Measurements from ENCODE around the gene SLC41A2.
"Not testable (repeated sequence)": the region's sequence is repeated elsewhere in the genome, so short reads cannot be mapped to it uniquely, and the experiment has no call there.

The SLC41A2 gene

DNA sequence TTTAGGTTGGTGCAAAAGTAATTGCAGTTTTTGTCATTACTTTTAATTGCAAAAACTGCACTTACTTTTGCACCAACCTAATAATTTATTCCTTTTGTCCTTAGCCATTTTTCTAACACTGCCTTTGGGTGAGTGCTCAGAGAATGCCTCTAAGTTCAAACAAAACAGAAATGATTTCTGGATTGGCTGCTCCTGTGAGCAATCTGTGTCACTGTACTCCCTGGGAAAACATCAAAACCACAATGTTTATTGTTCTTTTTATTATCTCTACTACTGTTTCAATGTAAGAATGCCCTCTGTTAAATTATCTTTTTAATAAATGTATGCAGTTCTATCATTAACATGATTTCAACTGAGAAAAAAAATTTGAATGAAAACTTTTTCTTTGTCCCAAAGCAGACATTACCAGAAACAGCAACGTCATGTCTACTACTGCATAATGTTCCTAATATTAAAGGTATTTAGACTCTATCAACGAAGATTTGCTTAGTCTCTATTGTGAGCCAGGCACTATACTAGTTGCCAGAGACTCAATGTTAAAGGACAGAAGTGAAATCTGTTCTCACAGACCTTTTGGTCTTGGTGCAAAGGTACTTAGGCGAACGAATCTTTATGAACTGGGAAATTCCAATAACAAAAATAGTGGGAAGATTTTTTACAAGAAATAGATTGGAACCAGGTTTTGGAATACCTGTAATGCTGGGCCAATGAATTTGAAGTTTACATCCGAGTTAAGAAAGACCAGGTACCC, 6.2 kb downstream of the SLC41A2 start:
- H3K4me3 ChIP-seq (ENCODE audit: low read depth, low read length) = no peak overlapping the region
- no peak overlapping the region for H2AFZ ChIP-seq (ENCODE audit: low read length, unreplicated experiment)
- H3K36me3 ChIP-seq (ENCODE audit: insufficient read depth, low read length) = no peaks in the 10 kb centered on the region
- H3K27me3 ChIP-seq (ENCODE audit: insufficient read depth, low read length) = no peaks in the 10 kb centered on the region
- peaks cover 32% of the 10 kb centered on the region for H3K4me1 ChIP-seq (ENCODE audit: control insufficient read depth, insufficient read depth, low read length, unreplicated experiment)
- peaks cover 7% of the 10 kb centered on the region for H3K79me2 ChIP-seq (ENCODE audit: control insufficient read depth, insufficient read depth, low read length, unreplicated experiment)
- H3K27ac ChIP-seq (ENCODE audit: low read depth, low read length) = no peak overlapping the region

DNA sequence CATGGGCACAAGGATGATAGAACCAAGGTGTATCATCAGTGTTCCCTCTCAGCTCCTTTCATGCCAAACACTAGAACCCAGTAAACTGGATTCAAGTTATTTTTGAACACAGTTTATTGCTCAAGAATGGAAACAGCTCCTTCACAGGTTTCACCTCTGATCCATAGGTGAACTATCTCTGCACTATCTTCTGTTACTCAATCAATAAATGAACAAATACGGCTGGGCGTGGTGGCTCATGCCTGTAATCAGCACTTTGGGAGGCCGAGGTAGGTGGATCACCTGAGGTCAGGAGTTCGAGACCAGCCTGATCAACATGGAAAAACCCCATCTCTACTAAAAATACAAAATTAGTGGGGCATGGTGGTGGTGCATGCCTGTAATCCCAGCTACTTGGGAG, 9.4 kb downstream of the SLC41A2 start:
- H3K27me3 ChIP-seq (ENCODE audit: insufficient read depth, low read length); H3K36me3 ChIP-seq (ENCODE audit: insufficient read depth, low read length); H3K27ac ChIP-seq (ENCODE audit: low read depth, low read length); H3K79me2 ChIP-seq (ENCODE audit: control insufficient read depth, insufficient read depth, low read length, unreplicated experiment); H2AFZ ChIP-seq (ENCODE audit: low read length, unreplicated experiment); H3K4me3 ChIP-seq (ENCODE audit: low read depth, low read length): not testable (repeated sequence)
- H3K4me1 ChIP-seq (ENCODE audit: control insufficient read depth, insufficient read depth, low read length, unreplicated experiment) = peaks cover 25% of the 10 kb centered on the region

DNA sequence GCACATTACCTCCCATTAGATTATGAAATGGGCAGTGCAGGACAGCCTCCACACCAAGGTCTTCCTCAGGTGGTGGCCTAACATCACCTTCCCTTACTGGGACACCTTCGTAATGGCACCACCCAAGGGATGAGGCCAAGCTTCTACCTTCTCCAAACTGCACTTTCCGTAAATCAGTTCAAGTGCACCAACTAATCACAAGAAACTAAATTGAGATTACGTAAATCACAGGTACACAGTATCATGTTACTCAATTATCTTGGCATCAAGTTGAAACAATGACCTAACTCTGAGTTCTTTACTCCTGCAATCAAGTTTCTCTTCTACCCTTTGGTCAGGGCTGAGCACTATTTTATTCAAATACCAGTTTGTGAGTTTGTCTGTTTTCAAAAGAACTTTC, 13.8 kb downstream of the SLC41A2 start:
- Histone ChIP-seq H3K36me3 (ENCODE audit: insufficient read depth, low read length) (no peaks in the 10 kb centered on the region), H3K79me2 (ENCODE audit: control insufficient read depth, insufficient read depth, low read length, unreplicated experiment) (no peaks in the 10 kb centered on the region), H3K27ac (ENCODE audit: low read depth, low read length) (no peak overlapping the region), H3K27me3 (ENCODE audit: insufficient read depth, low read length) (no peaks in the 10 kb centered on the region), H3K4me3 (ENCODE audit: low read depth, low read length) (no peak overlapping the region), H3K4me1 (ENCODE audit: control insufficient read depth, insufficient read depth, low read length, unreplicated experiment) (no peaks in the 10 kb centered on the region), H2AFZ (ENCODE audit: low read length, unreplicated experiment) (no peak overlapping the region)

- not testable (repeated sequence) for H3K4me1 ChIP-seq (ENCODE audit: control insufficient read depth, insufficient read depth, low read length, unreplicated experiment); H3K79me2 ChIP-seq (ENCODE audit: control insufficient read depth, insufficient read depth, low read length, unreplicated experiment); H3K36me3 ChIP-seq (ENCODE audit: insufficient read depth, low read length); H2AFZ ChIP-seq (ENCODE audit: low read length, unreplicated experiment); H3K27me3 ChIP-seq (ENCODE audit: insufficient read depth, low read length); H3K4me3 ChIP-seq (ENCODE audit: low read depth, low read length); H3K27ac ChIP-seq (ENCODE audit: low read depth, low read length)
These were observed 14.7 kb downstream of the SLC41A2 start for GRCh38 chr12:104943401-104943800.

GRCh38 chr12:104942075-104942474, 16.0 kb downstream of the SLC41A2 start:
- H3K36me3 ChIP-seq (ENCODE audit: insufficient read depth, low read length) = no peaks in the 10 kb centered on the region
- no peaks in the 10 kb centered on the region for H3K79me2 ChIP-seq (ENCODE audit: control insufficient read depth, insufficient read depth, low read length, unreplicated experiment)
- H3K4me3 ChIP-seq (ENCODE audit: low read depth, low read length) = no peak overlapping the region
- no peak overlapping the region for H2AFZ ChIP-seq (ENCODE audit: low read length, unreplicated experiment)
- H3K27ac ChIP-seq (ENCODE audit: low read depth, low read length) = no peak overlapping the region
- peaks cover 9% of the 10 kb centered on the region for H3K4me1 ChIP-seq (ENCODE audit: control insufficient read depth, insufficient read depth, low read length, unreplicated experiment)
- H3K27me3 ChIP-seq (ENCODE audit: insufficient read depth, low read length) = no peaks in the 10 kb centered on the region

- Histone ChIP-seq H2AFZ (ENCODE audit: low read length, unreplicated experiment) (no peak overlapping the region), H3K79me2 (ENCODE audit: control insufficient read depth, insufficient read depth, low read length, unreplicated experiment) (no peaks in the 10 kb centered on the region), H3K4me3 (ENCODE audit: low read depth, low read length) (no peak overlapping the region), H3K27me3 (ENCODE audit: insufficient read depth, low read length) (no peaks in the 10 kb centered on the region), H3K27ac (ENCODE audit: low read depth, low read length) (no peak overlapping the region), H3K36me3 (ENCODE audit: insufficient read depth, low read length) (no peaks in the 10 kb centered on the region), H3K4me1 (ENCODE audit: control insufficient read depth, insufficient read depth, low read length, unreplicated experiment) (peaks cover 9% of the 10 kb centered on the region)
These were observed 16.6 kb downstream of the SLC41A2 start for GRCh38 chr12:104941454-104941853.

DNA sequence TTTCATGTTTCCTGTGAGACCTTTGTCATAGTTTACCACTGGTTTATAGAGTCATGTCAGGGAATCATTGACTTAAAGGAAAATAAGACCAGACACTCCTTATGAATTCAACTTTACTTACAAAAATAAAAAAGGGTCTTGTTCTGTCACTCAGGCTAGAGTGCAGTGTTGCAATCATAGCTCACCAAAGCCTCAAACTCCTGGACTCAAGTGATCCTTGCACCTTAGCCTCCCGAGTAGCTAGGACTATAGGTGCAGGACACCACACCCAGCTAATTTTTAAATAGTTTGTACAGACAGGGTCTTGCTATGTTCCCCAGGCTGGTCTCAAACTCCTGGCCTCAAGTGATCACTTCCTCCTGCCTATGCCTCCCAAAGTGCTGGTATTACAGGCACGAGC, 19.0 kb downstream of the SLC41A2 start:
- Histone ChIP-seq H3K4me1 (ENCODE audit: control insufficient read depth, insufficient read depth, low read length, unreplicated experiment) (peaks cover 9% of the 10 kb centered on the region), H3K4me3 (ENCODE audit: low read depth, low read length) (no peak overlapping the region), H3K27ac (ENCODE audit: low read depth, low read length) (no peak overlapping the region), H3K36me3 (ENCODE audit: insufficient read depth, low read length) (no peaks in the 10 kb centered on the region), H3K79me2 (ENCODE audit: control insufficient read depth, insufficient read depth, low read length, unreplicated experiment) (no peaks in the 10 kb centered on the region), H2AFZ (ENCODE audit: low read length, unreplicated experiment) (no peak overlapping the region), H3K27me3 (ENCODE audit: insufficient read depth, low read length) (no peaks in the 10 kb centered on the region)

- no peaks in the 10 kb centered on the region for H3K36me3 ChIP-seq (ENCODE audit: insufficient read depth, low read length)
- H3K4me1 ChIP-seq (ENCODE audit: control insufficient read depth, insufficient read depth, low read length, unreplicated experiment) = peaks cover 9% of the 10 kb centered on the region
- H3K27me3 ChIP-seq (ENCODE audit: insufficient read depth, low read length) = no peaks in the 10 kb centered on the region
- H3K4me3 ChIP-seq (ENCODE audit: low read depth, low read length) = no peak overlapping the region
- no peak overlapping the region for H2AFZ ChIP-seq (ENCODE audit: low read length, unreplicated experiment)
- H3K27ac ChIP-seq (ENCODE audit: low read depth, low read length) = no peak overlapping the region
- no peaks in the 10 kb centered on the region for H3K79me2 ChIP-seq (ENCODE audit: control insufficient read depth, insufficient read depth, low read length, unreplicated experiment)
These were observed 19.7 kb downstream of the SLC41A2 start for GRCh38 chr12:104938371-104938770.

- peaks cover 16% of the 10 kb centered on the region for H3K4me1 ChIP-seq (ENCODE audit: control insufficient read depth, insufficient read depth, low read length, unreplicated experiment)
These were observed 22.2 kb downstream of the SLC41A2 start for GRCh38 chr12:104935886-104936285.

DNA sequence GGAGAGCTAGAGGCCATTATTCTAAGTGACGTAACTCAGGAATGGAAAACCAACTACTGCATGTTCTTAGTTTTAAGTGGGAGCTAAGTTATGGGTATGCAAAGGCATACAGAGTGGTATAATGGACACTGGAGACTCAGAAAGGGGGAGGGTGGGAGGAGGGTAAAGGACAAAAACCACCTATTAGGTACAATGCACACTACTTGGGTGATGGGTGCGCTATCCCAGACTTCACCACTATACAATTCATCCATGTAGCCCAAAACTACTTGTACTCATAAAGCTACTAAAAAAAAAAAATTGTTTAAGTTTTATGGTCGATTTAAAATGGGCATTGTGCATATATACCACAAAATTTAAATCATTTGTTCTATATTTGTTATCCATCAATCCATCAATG, 24.3 kb downstream of the SLC41A2 start:
- peaks cover 27% of the 10 kb centered on the region for H3K4me1 ChIP-seq (ENCODE audit: control insufficient read depth, insufficient read depth, low read length, unreplicated experiment)
- no peaks in the 10 kb centered on the region for H3K27me3 ChIP-seq (ENCODE audit: insufficient read depth, low read length)
- no peak overlapping the region for H2AFZ ChIP-seq (ENCODE audit: low read length, unreplicated experiment)
- no peaks in the 10 kb centered on the region for H3K36me3 ChIP-seq (ENCODE audit: insufficient read depth, low read length)
- no peak overlapping the region for H3K27ac ChIP-seq (ENCODE audit: low read depth, low read length)
- H3K79me2 ChIP-seq (ENCODE audit: control insufficient read depth, insufficient read depth, low read length, unreplicated experiment) = no peaks in the 10 kb centered on the region
- H3K4me3 ChIP-seq (ENCODE audit: low read depth, low read length) = no peak overlapping the region

More at GRCh38 chr12:104935886-104936285, 22.2 kb downstream of the SLC41A2 start:
- H3K27me3 ChIP-seq (ENCODE audit: insufficient read depth, low read length) = no peaks in the 10 kb centered on the region
- no peaks in the 10 kb centered on the region for H3K79me2 ChIP-seq (ENCODE audit: control insufficient read depth, insufficient read depth, low read length, unreplicated experiment)
- no peaks in the 10 kb centered on the region for H3K36me3 ChIP-seq (ENCODE audit: insufficient read depth, low read length)
- H2AFZ ChIP-seq (ENCODE audit: low read length, unreplicated experiment) = no peak overlapping the region
- no peak overlapping the region for H3K4me3 ChIP-seq (ENCODE audit: low read depth, low read length)
- no peak overlapping the region for H3K27ac ChIP-seq (ENCODE audit: low read depth, low read length)

GRCh38 chr12:104933128-104933527, 25.0 kb downstream of the SLC41A2 start:
- no peak overlapping the region for H2AFZ ChIP-seq (ENCODE audit: low read length, unreplicated experiment)

More at GRCh38 chr12:104933128-104933527, 25.0 kb downstream of the SLC41A2 start:
- no peaks in the 10 kb centered on the region for H3K36me3 ChIP-seq (ENCODE audit: insufficient read depth, low read length)
- no peak overlapping the region for H3K4me3 ChIP-seq (ENCODE audit: low read depth, low read length)
- no peaks in the 10 kb centered on the region for H3K79me2 ChIP-seq (ENCODE audit: control insufficient read depth, insufficient read depth, low read length, unreplicated experiment)
- no peak overlapping the region for H3K27ac ChIP-seq (ENCODE audit: low read depth, low read length)
- no peaks in the 10 kb centered on the region for H3K27me3 ChIP-seq (ENCODE audit: insufficient read depth, low read length)
- H3K4me1 ChIP-seq (ENCODE audit: control insufficient read depth, insufficient read depth, low read length, unreplicated experiment) = peaks cover 21% of the 10 kb centered on the region

All from ACC112 (cell line).